ENCODE results near the gene EVC.
A peak's percentile ranks its signal among the peaks of the same experiment; 100 is the strongest.

EVC gene

GRCh38 chr4:5816851-5817375 lies 105.9 kb downstream of the EVC start:
- DNase-seq (ENCODE audit: extremely low spot score), result no peak
- CTCF ChIA-PET, result no interaction called here
- no peak for TF ChIP-seq CTCF (IDR thresholded peaks at IDR 0.05; ENCODE audit: control extremely low read depth, extremely low read depth, low read depth, missing control alignments)
- POLR2A ChIA-PET, result no interaction called here

GRCh38 chr4:5821665-5822358 lies 110.8 kb downstream of the EVC start:
- POLR2A ChIA-PET, result no interaction called here
- DNase-seq (ENCODE audit: extremely low spot score), result no peak
- CTCF ChIA-PET, result interaction anchor here (0.7 to 2.1 kb wide), 4 partner anchors 9 to 509 kb away, joined by 3 to 11 read pairs (median 4); no protein-coding TSS in a partner anchor
- peak; percentile 49 for TF ChIP-seq CTCF (IDR thresholded peaks at IDR 0.05; ENCODE audit: control extremely low read depth, extremely low read depth, low read depth, missing control alignments)

- ChIA-PET POLR2A (no interaction called here), CTCF (interaction anchor here (0.7 to 2.1 kb wide), 3 partner anchors 10 to 508 kb away, joined by 3 to 11 read pairs (median 3); no protein-coding TSS in a partner anchor)
- DNase-seq (ENCODE audit: extremely low spot score), result no peak
- no peak for TF ChIP-seq CTCF (IDR thresholded peaks at IDR 0.05; ENCODE audit: control extremely low read depth, extremely low read depth, low read depth, missing control alignments)
Measured at GRCh38 chr4:5822619-5823018, 111.6 kb downstream of the EVC start.

GRCh38 chr4:5823542-5824211 lies 112.7 kb downstream of the EVC start:
- no peak for DNase-seq (ENCODE audit: extremely low spot score)
- ChIA-PET POLR2A (no interaction called here), CTCF (interaction anchor here (2.1 kb wide), 1 partner anchor 11 kb away, joined by 11 read pairs; no protein-coding TSS in a partner anchor)
- TF ChIP-seq CTCF (IDR thresholded peaks at IDR 0.05; ENCODE audit: control extremely low read depth, extremely low read depth, low read depth, missing control alignments), result no peak

GRCh38 chr4:5824227-5824626 lies 113.2 kb downstream of the EVC start:
- TF ChIP-seq CTCF (IDR thresholded peaks at IDR 0.05; ENCODE audit: control extremely low read depth, extremely low read depth, low read depth, missing control alignments), result no peak
- POLR2A ChIA-PET, result no interaction called here
- DNase-seq (ENCODE audit: extremely low spot score), result no peak
- CTCF ChIA-PET, result interaction anchor here (2.1 kb wide), 1 partner anchor 11 kb away, joined by 11 read pairs; no protein-coding TSS in a partner anchor

- TF ChIP-seq CTCF (IDR thresholded peaks at IDR 0.05; ENCODE audit: control extremely low read depth, extremely low read depth, low read depth, missing control alignments), result peak; percentile 38
- ChIA-PET CTCF (no interaction called here), POLR2A (no interaction called here)
- DNase-seq (ENCODE audit: extremely low spot score), result peak; percentile 40
Measured at GRCh38 chr4:5824635-5825034, 113.6 kb downstream of the EVC start.

All from GM10248 (cell line).